ENCODE results near the gene ABLIM2. TPM values are rescaled to one million over a fixed set of nuclear protein-coding genes. Genes with fewer than 3 reads are reported as not detected.

ABLIM2 gene
- polyA plus RNA-seq, 1 donor from 2014 or later, result 14.9 TPM

DNA sequence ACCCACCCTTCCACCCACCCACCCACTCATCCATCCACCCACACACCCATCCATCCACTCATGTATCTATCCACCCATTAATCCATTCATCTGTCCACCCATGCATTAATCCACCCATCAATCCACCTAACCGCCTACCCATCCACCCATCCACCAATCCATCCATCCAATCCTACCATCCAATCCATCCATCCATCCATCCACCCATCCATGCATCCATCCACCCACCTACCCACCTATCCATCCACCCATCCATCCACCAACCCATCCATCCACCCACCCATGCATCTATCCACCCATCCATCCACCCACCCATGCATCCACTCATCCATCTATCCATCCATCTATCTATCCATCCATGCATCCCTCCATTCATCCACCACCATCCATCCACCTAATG is 184.2 kb downstream of the ABLIM2 start:
- Histone ChIP-seq H3F3A (ENCODE audit: insufficient read depth, low read length, poor library complexity, severe bottlenecking) (no peaks in the 10 kb centered on the region), H3K79me2 (replicated peaks; ENCODE audit: insufficient read depth, low read length) (no peaks in the 10 kb centered on the region), H3K9me2 (ENCODE audit: insufficient read depth, low read length) (no peaks in the 10 kb centered on the region), H3K9me3 (ENCODE audit: low read length) (no peaks in the 10 kb centered on the region), H2AFZ (ENCODE audit: low read depth, low read length) (no peak overlapping the region), H3K36me3 (ENCODE audit: insufficient read depth, low read length) (no peaks in the 10 kb centered on the region), H3K27ac (ENCODE audit: low read length) (no peak overlapping the region), H3K27me3 (ENCODE audit: insufficient read depth, low read depth, low read length) (no peaks in the 10 kb centered on the region), H3K4me2 (ENCODE audit: low read length) (no peak overlapping the region), H4K20me1 (ENCODE audit: insufficient read depth) (no peaks in the 10 kb centered on the region), H3K4me3 (ENCODE audit: low read length) (no peak overlapping the region), H3K9ac (ENCODE audit: low read length) (no peak overlapping the region)
- TF ChIP-seq TAF1 (IDR thresholded peaks at IDR 0.05; ENCODE audit: low read depth), result no peak
- TF ChIP-seq EZH2 (IDR thresholded peaks at IDR 0.05; ENCODE audit: borderline replicate concordance, insufficient read depth, low read length, poor library complexity, severe bottlenecking), result no peak
- TF ChIP-seq SMC3 (conservative IDR thresholded peaks at IDR 0.05; ENCODE audit: poor library complexity), result no peak
- no peak for TF ChIP-seq POLR2AphosphoS5 (IDR thresholded peaks at IDR 0.05)
- TF ChIP-seq, protein P1, sequence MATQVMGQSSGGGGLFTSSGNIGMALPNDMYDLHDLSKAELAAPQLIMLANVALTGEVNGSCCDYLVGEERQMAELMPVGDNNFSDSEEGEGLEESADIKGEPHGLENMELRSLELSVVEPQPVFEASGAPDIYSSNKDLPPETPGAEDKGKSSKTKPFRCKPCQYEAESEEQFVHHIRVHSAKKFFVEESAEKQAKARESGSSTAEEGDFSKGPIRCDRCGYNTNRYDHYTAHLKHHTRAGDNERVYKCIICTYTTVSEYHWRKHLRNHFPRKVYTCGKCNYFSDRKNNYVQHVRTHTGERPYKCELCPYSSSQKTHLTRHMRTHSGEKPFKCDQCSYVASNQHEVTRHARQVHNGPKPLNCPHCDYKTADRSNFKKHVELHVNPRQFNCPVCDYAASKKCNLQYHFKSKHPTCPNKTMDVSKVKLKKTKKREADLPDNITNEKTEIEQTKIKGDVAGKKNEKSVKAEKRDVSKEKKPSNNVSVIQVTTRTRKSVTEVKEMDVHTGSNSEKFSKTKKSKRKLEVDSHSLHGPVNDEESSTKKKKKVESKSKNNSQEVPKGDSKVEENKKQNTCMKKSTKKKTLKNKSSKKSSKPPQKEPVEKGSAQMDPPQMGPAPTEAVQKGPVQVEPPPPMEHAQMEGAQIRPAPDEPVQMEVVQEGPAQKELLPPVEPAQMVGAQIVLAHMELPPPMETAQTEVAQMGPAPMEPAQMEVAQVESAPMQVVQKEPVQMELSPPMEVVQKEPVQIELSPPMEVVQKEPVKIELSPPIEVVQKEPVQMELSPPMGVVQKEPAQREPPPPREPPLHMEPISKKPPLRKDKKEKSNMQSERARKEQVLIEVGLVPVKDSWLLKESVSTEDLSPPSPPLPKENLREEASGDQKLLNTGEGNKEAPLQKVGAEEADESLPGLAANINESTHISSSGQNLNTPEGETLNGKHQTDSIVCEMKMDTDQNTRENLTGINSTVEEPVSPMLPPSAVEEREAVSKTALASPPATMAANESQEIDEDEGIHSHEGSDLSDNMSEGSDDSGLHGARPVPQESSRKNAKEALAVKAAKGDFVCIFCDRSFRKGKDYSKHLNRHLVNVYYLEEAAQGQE (IDR thresholded peaks at IDR 0.05; ENCODE audit: borderline replicate concordance), result no peak
- no peak for TF ChIP-seq MXI1 (conservative IDR thresholded peaks at IDR 0.05; ENCODE audit: poor library complexity, severe bottlenecking)
- TF ChIP-seq EP300 (conservative IDR thresholded peaks at IDR 0.05; ENCODE audit: poor library complexity, severe bottlenecking), result no peak
- no peak for TF ChIP-seq RAD21 (conservative IDR thresholded peaks at IDR 0.05)

DNA sequence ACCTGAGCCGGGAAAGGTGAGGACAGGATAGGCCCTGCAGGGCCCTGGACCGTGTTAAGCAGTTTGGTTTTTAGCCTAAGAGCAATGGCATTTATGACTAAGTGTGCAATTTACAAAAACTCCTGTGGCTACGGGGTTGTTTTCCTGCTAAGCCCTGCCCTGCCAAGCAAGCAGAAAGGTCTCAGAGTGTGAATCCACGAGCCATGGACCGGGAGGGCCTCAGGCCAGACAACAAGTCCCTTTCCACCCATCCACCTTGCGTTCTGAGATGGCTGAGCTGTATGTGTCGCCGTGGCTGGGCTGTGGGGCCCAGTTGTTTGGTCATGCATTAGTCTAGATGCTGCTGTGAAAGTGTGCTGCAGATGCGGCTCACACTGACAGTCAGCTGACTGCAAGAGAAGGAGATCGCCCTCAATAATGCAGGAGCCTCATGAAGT is 185.1 kb downstream of the ABLIM2 start:
- Histone ChIP-seq H2AFZ (ENCODE audit: low read depth, low read length) (no peak overlapping the region), H3K9ac (ENCODE audit: low read length) (no peak overlapping the region), H3K4me2 (ENCODE audit: low read length) (no peak overlapping the region), H3K9me2 (ENCODE audit: insufficient read depth, low read length) (no peaks in the 10 kb centered on the region), H4K20me1 (ENCODE audit: insufficient read depth) (no peaks in the 10 kb centered on the region), H3K4me3 (ENCODE audit: low read length) (no peak overlapping the region), H3F3A (ENCODE audit: insufficient read depth, low read length, poor library complexity, severe bottlenecking) (no peaks in the 10 kb centered on the region), H3K27ac (ENCODE audit: low read length) (no peak overlapping the region), H3K79me2 (replicated peaks; ENCODE audit: insufficient read depth, low read length) (no peaks in the 10 kb centered on the region), H3K27me3 (ENCODE audit: insufficient read depth, low read depth, low read length) (no peaks in the 10 kb centered on the region), H3K9me3 (ENCODE audit: low read length) (no peaks in the 10 kb centered on the region), H3K36me3 (ENCODE audit: insufficient read depth, low read length) (no peaks in the 10 kb centered on the region)
- TF ChIP-seq TAF1 (IDR thresholded peaks at IDR 0.05; ENCODE audit: low read depth), result no peak
- no peak for TF ChIP-seq RAD21 (conservative IDR thresholded peaks at IDR 0.05)
- TF ChIP-seq EZH2 (IDR thresholded peaks at IDR 0.05; ENCODE audit: borderline replicate concordance, insufficient read depth, low read length, poor library complexity, severe bottlenecking), result no peak

DNA sequence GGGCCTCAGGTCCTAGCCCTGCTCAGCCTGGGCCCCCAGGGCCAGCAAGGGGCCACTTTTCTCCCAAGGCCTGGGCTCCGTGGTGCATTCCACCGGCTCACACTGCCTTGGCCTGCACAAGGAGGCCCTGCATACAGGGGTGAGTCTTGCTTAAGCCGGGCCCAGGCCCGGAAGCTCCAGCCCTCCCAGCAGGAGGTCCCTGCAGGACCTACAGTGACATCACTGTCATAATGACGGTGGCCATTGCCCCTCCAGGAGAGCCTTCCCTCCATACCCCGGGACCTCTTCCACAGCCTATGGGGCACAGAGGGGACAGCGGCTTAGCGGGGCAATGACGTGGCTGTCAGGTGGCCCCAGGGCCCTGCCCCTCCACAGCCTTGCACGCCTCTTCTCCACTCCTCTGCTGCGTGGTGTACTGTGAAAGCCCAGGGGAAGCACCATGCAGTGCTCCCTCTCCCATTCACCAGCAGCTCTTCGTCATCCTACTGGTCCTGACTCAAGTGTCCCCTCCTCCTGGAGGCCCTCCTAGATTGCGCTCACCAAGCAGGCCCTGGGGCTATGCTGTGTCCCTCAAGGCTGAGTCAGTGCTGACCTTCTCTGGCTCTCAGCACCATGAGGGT is 186.6 kb downstream of the ABLIM2 start:
- Histone ChIP-seq H3K9me3 (ENCODE audit: low read length) (no peaks in the 10 kb centered on the region), H3F3A (ENCODE audit: insufficient read depth, low read length, poor library complexity, severe bottlenecking) (no peaks in the 10 kb centered on the region), H3K4me3 (ENCODE audit: low read length) (no peak overlapping the region), H3K79me2 (replicated peaks; ENCODE audit: insufficient read depth, low read length) (no peaks in the 10 kb centered on the region), H3K27ac (ENCODE audit: low read length) (no peak overlapping the region), H3K27me3 (ENCODE audit: insufficient read depth, low read depth, low read length) (no peaks in the 10 kb centered on the region), H3K9ac (ENCODE audit: low read length) (no peak overlapping the region), H3K9me2 (ENCODE audit: insufficient read depth, low read length) (no peaks in the 10 kb centered on the region), H2AFZ (ENCODE audit: low read depth, low read length) (no peak overlapping the region), H3K36me3 (ENCODE audit: insufficient read depth, low read length) (no peaks in the 10 kb centered on the region), H4K20me1 (ENCODE audit: insufficient read depth) (no peaks in the 10 kb centered on the region), H3K4me2 (ENCODE audit: low read length) (no peak overlapping the region)
- TF ChIP-seq EZH2 (IDR thresholded peaks at IDR 0.05; ENCODE audit: borderline replicate concordance, insufficient read depth, low read length, poor library complexity, severe bottlenecking) (no peak), MXI1 (conservative IDR thresholded peaks at IDR 0.05; ENCODE audit: poor library complexity, severe bottlenecking) (no peak), POLR2AphosphoS5 (IDR thresholded peaks at IDR 0.05) (no peak), SMC3 (conservative IDR thresholded peaks at IDR 0.05; ENCODE audit: poor library complexity) (no peak), TAF1 (IDR thresholded peaks at IDR 0.05; ENCODE audit: low read depth) (no peak), EP300 (conservative IDR thresholded peaks at IDR 0.05; ENCODE audit: poor library complexity, severe bottlenecking) (no peak), RAD21 (conservative IDR thresholded peaks at IDR 0.05) (no peak)
- TF ChIP-seq, protein P2, sequence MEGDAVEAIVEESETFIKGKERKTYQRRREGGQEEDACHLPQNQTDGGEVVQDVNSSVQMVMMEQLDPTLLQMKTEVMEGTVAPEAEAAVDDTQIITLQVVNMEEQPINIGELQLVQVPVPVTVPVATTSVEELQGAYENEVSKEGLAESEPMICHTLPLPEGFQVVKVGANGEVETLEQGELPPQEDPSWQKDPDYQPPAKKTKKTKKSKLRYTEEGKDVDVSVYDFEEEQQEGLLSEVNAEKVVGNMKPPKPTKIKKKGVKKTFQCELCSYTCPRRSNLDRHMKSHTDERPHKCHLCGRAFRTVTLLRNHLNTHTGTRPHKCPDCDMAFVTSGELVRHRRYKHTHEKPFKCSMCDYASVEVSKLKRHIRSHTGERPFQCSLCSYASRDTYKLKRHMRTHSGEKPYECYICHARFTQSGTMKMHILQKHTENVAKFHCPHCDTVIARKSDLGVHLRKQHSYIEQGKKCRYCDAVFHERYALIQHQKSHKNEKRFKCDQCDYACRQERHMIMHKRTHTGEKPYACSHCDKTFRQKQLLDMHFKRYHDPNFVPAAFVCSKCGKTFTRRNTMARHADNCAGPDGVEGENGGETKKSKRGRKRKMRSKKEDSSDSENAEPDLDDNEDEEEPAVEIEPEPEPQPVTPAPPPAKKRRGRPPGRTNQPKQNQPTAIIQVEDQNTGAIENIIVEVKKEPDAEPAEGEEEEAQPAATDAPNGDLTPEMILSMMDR (IDR thresholded peaks at IDR 0.05; ENCODE audit: poor library complexity, severe bottlenecking), result no peak
- TF ChIP-seq, protein P1 (IDR thresholded peaks at IDR 0.05; ENCODE audit: borderline replicate concordance), result no peak

All from neural cell (in vitro differentiated cells).